Smooth muscle cell (in vitro differentiated cells): ENCODE results near the gene TTC9B. TPM values are rescaled to one million over a fixed set of nuclear protein-coding genes. Genes with fewer than 3 reads are reported as not detected.

Experiments used
- DNase-seq: peaks from one replicate; lab custom pipeline; 2025; ENCODE audit not compliant: unreplicated experiment; lab: John Stamatoyannopoulos, UW
- H2AFZ ChIP-seq: fragments of 200-600 bp; sonication (generic); 2 replicates; pipeline ENCODE4 v1.6.0; 2016; ENCODE audit warnings: antibody characterized with exemption, low read depth, mild to moderate bottlenecking
- H3F3A ChIP-seq: fragments of 200-600 bp; sonication (generic); 2 replicates; pipeline ENCODE4 v1.6.0; 2017; ENCODE audit warnings: antibody characterized with exemption, low read depth
- H3K27ac ChIP-seq: fragments of 200-600 bp; sonication (generic); 2 replicates; pipeline ENCODE4 v1.5.1; 2016; ENCODE audit warnings: low read depth, mild to moderate bottlenecking
- H3K27me3 ChIP-seq: fragments of 200-600 bp; sonication (generic); 2 replicates; pipeline ENCODE4 v1.6.1; 2016; ENCODE audit warnings: low read depth, mild to moderate bottlenecking
- H3K36me3 ChIP-seq: fragments of 200-600 bp; sonication (generic); 2 replicates; pipeline ENCODE4 v1.5.1; 2016; ENCODE audit warnings: low read depth
- H3K4me1 ChIP-seq: fragments of 200-600 bp; sonication (generic); 2 replicates; pipeline ENCODE4 v1.5.1; 2016; ENCODE audit warnings: low read depth
- H3K4me2 ChIP-seq: fragments of 200-600 bp; sonication (generic); 2 replicates; pipeline ENCODE4 v1.6.0; 2016; ENCODE audit warnings: mild to moderate bottlenecking
- H3K4me3 ChIP-seq: fragments of 200-600 bp; sonication (generic); 2 replicates; pipeline ENCODE4 v1.5.1; 2016; ENCODE audit warnings: mild to moderate bottlenecking
- H3K79me2 ChIP-seq: fragments of 200-600 bp; sonication (generic); 2 replicates; pipeline ENCODE4 v1.6.0; 2016; ENCODE audit warnings: low read depth, mild to moderate bottlenecking
- H3K9ac ChIP-seq: fragments of 200-600 bp; sonication (generic); 2 replicates; pipeline ENCODE4 v1.6.0; 2016; ENCODE audit warnings: low read depth
- H3K9me3 ChIP-seq: fragments of 200-600 bp; sonication (generic); replicated peaks from 2 replicates; pipeline ENCODE4 v1.5.1; 2016; ENCODE audit warnings: low read depth
- H4K20me1 ChIP-seq: fragments of 200-600 bp; sonication (generic); 2 replicates; pipeline ENCODE4 v1.6.0; 2016; ENCODE audit warnings: low read depth
- CTCF ChIP-seq: fragments of 200-600 bp; sonication (generic); IDR thresholded peaks from 2 replicates; pipeline ENCODE4 v1.5.1; 2017; ENCODE audit warnings: borderline replicate concordance, mild to moderate bottlenecking, antibody characterized with exemption; ENCODE audit not compliant: insufficient read depth, poor library complexity, severe bottlenecking
- WGBS: methylation state at CpG from one replicate; pipeline ENCODE4 v1.1.7; 2016; ENCODE audit warnings: low lambda C conversion rate; 5-methylcytosine and 5-hydroxymethylcytosine counted together
- polyA plus RNA-seq: library from polyadenylated mRNA; unstranded; fragments of >200 nt; fragmentation: Nextera tagmentation; extraction: Ambion mirVana; gene quantifications from 2 replicates; pipeline ENCODE4 v1.2.1, GENCODE V29; 2016
- total RNA-seq: library from RNA; depleted of rRNA; stranded (reverse); fragments of >200 nt; gene quantifications from 2 replicates; pipeline ENCODE4 v1.2.3, GENCODE V29; 2014

Gene TTC9B
- total and polyA plus RNA-seq, 2 experiments from 2014 or later, result not detected

- H3K79me2 ChIP-seq, result no peaks in the 10 kb centered on the region
Observed at GRCh38 chr19:40204381-40204780, 13.8 kb downstream of the TTC9B start.

GRCh38 chr19:40200341-40201099, 17.7 kb downstream of the TTC9B start:
- DNase-seq, result no peak
- TF ChIP-seq CTCF, result no peak
- H3K4me3 ChIP-seq, result no peak overlapping the region
- no peak overlapping the region for H3K4me2 ChIP-seq
- H3K9ac ChIP-seq, result no peak overlapping the region
- no peak overlapping the region for H3K27ac ChIP-seq
- no peak overlapping the region for H2AFZ ChIP-seq
- 57% methylated on average over 9 of the region's 9 CpGs for WGBS
- H3K27me3 ChIP-seq, result no peaks in the 10 kb centered on the region
- H3K36me3 ChIP-seq, result no peaks in the 10 kb centered on the region
- H3K4me1 ChIP-seq, result no peaks in the 10 kb centered on the region
- no peaks in the 10 kb centered on the region for H3F3A ChIP-seq
- H4K20me1 ChIP-seq, result peaks cover 4% of the 10 kb centered on the region
- H3K9me3 ChIP-seq, result no peaks in the 10 kb centered on the region
- no peaks in the 10 kb centered on the region for H3K79me2 ChIP-seq

More at GRCh38 chr19:40204381-40204780, 13.8 kb downstream of the TTC9B start:
- no peaks in the 10 kb centered on the region for H4K20me1 ChIP-seq
- no peak for TF ChIP-seq CTCF
- 97% methylated on average over 16 of the region's 16 CpGs for WGBS
- no peak overlapping the region for H3K27ac ChIP-seq
- no peak for DNase-seq
- H3K27me3 ChIP-seq, result no peaks in the 10 kb centered on the region
- H3F3A ChIP-seq, result no peaks in the 10 kb centered on the region
- H3K36me3 ChIP-seq, result no peaks in the 10 kb centered on the region
- H3K4me2 ChIP-seq, result no peak overlapping the region
- H3K4me3 ChIP-seq, result no peak overlapping the region
- H2AFZ ChIP-seq, result no peak overlapping the region
- no peaks in the 10 kb centered on the region for H3K4me1 ChIP-seq
- H3K9ac ChIP-seq, result no peak overlapping the region
- H3K9me3 ChIP-seq, result no peaks in the 10 kb centered on the region

GRCh38 chr19:40198272-40198990, 19.8 kb downstream of the TTC9B start:
- Histone ChIP-seq H4K20me1 (peaks cover 4% of the 10 kb centered on the region), H3K27me3 (no peaks in the 10 kb centered on the region), H3K9me3 (no peaks in the 10 kb centered on the region), H3K36me3 (no peaks in the 10 kb centered on the region), H3F3A (no peaks in the 10 kb centered on the region), H3K79me2 (no peaks in the 10 kb centered on the region), H3K4me3 (no peak overlapping the region), H2AFZ (no peak overlapping the region), H3K4me1 (no peaks in the 10 kb centered on the region), H3K9ac (no peak overlapping the region), H3K4me2 (no peak overlapping the region), H3K27ac (no peak overlapping the region)
- 99% methylated on average over 29 of the region's 29 CpGs for WGBS
- no peak for DNase-seq
- TF ChIP-seq CTCF, result no peak
